ENCODE measurements around the gene LAMA1. TPM values are rescaled to one million over a fixed set of nuclear protein-coding genes. Genes with fewer than 3 reads are reported as not detected.

LAMA1 gene
- total RNA-seq, 2 experiments from 2014 or later: not detected

- Mint-ChIP-seq H3K9me3 (ENCODE audit: insufficient read depth) (no peaks in the 10 kb centered on the region), H3K27ac (no peak overlapping the region), H3K4me1 (ENCODE audit: low read depth) (no peaks in the 10 kb centered on the region), H3K27me3 (ENCODE audit: low read depth) (no peaks in the 10 kb centered on the region), H3K4me3 (no peak overlapping the region), H3K36me3 (ENCODE audit: low read depth) (no peaks in the 10 kb centered on the region)
- POLR2A ChIA-PET: no interaction called here
- DNase-seq: no peak
- ATAC-seq: no peak
- CTCF ChIA-PET: no interaction called here
These were observed 82.7 kb downstream of the LAMA1 start for GRCh38 chr18:7034924-7035323.

GRCh38 chr18:7032537-7032936, 85.1 kb downstream of the LAMA1 start:
- H3K4me3 Mint-ChIP-seq: no peak overlapping the region
- H3K27me3 Mint-ChIP-seq (ENCODE audit: low read depth): no peaks in the 10 kb centered on the region
- no peak overlapping the region for H3K27ac Mint-ChIP-seq
- DNase-seq (no peak), ATAC-seq (no peak)
- H3K36me3 Mint-ChIP-seq (ENCODE audit: low read depth): no peaks in the 10 kb centered on the region
- ChIA-PET POLR2A (no interaction called here), CTCF (no interaction called here)
- no peaks in the 10 kb centered on the region for H3K4me1 Mint-ChIP-seq (ENCODE audit: low read depth)
- no peaks in the 10 kb centered on the region for H3K9me3 Mint-ChIP-seq (ENCODE audit: insufficient read depth)

GRCh38 chr18:7028625-7029024, 89.0 kb downstream of the LAMA1 start:
- POLR2A ChIA-PET: no interaction called here
- DNase-seq: no peak
- H3K4me3 Mint-ChIP-seq: no peak overlapping the region
- no peaks in the 10 kb centered on the region for H3K27me3 Mint-ChIP-seq (ENCODE audit: low read depth)
- no peaks in the 10 kb centered on the region for H3K4me1 Mint-ChIP-seq (ENCODE audit: low read depth)
- H3K27ac Mint-ChIP-seq: no peak overlapping the region
- CTCF ChIA-PET: no interaction called here
- H3K36me3 Mint-ChIP-seq (ENCODE audit: low read depth): no peaks in the 10 kb centered on the region
- no peaks in the 10 kb centered on the region for H3K9me3 Mint-ChIP-seq (ENCODE audit: insufficient read depth)
- no peak for ATAC-seq

GRCh38 chr18:7025194-7025593, 92.4 kb downstream of the LAMA1 start:
- Mint-ChIP-seq H3K27ac (no peak overlapping the region), H3K27me3 (ENCODE audit: low read depth) (no peaks in the 10 kb centered on the region), H3K36me3 (ENCODE audit: low read depth) (no peaks in the 10 kb centered on the region), H3K4me1 (ENCODE audit: low read depth) (no peaks in the 10 kb centered on the region), H3K4me3 (no peak overlapping the region), H3K9me3 (ENCODE audit: insufficient read depth) (no peaks in the 10 kb centered on the region)
- POLR2A ChIA-PET: no interaction called here
- no peak for DNase-seq
- ATAC-seq: no peak
- CTCF ChIA-PET: no interaction called here

- Mint-ChIP-seq H3K4me1 (ENCODE audit: low read depth) (no peaks in the 10 kb centered on the region), H3K9me3 (ENCODE audit: insufficient read depth) (no peaks in the 10 kb centered on the region), H3K4me3 (no peak overlapping the region), H3K27me3 (ENCODE audit: low read depth) (no peaks in the 10 kb centered on the region), H3K27ac (no peak overlapping the region), H3K36me3 (ENCODE audit: low read depth) (no peaks in the 10 kb centered on the region)
- POLR2A ChIA-PET: no interaction called here
- CTCF ChIA-PET: no interaction called here
- DNase-seq (no peak), ATAC-seq (no peak)
These were observed 94.0 kb downstream of the LAMA1 start for GRCh38 chr18:7023581-7023980.

- no peak for ATAC-seq
- no peak overlapping the region for H3K4me3 Mint-ChIP-seq
- ChIA-PET POLR2A (no interaction called here), CTCF (interaction anchor here (0.7 kb wide), 1 partner anchor 179 kb away, joined by 3 read pairs; no protein-coding TSS in a partner anchor)
- no peaks in the 10 kb centered on the region for H3K27me3 Mint-ChIP-seq (ENCODE audit: low read depth)
- H3K4me1 Mint-ChIP-seq (ENCODE audit: low read depth): no peaks in the 10 kb centered on the region
- no peaks in the 10 kb centered on the region for H3K36me3 Mint-ChIP-seq (ENCODE audit: low read depth)
- H3K9me3 Mint-ChIP-seq (ENCODE audit: insufficient read depth): no peaks in the 10 kb centered on the region
- H3K27ac Mint-ChIP-seq: no peak overlapping the region
- DNase-seq: no peak
These were observed 94.5 kb downstream of the LAMA1 start for GRCh38 chr18:7023063-7023580.

GRCh38 chr18:7021994-7022840, 95.4 kb downstream of the LAMA1 start:
- DNase-seq (no peak), ATAC-seq (no peak)
- Mint-ChIP-seq H3K36me3 (ENCODE audit: low read depth) (no peaks in the 10 kb centered on the region), H3K27ac (no peak overlapping the region), H3K4me1 (ENCODE audit: low read depth) (no peaks in the 10 kb centered on the region), H3K4me3 (no peak overlapping the region), H3K27me3 (ENCODE audit: low read depth) (no peaks in the 10 kb centered on the region), H3K9me3 (ENCODE audit: insufficient read depth) (no peaks in the 10 kb centered on the region)
- ChIA-PET POLR2A (no interaction called here), CTCF (interaction anchor here (0.7 to 1.1 kb wide), 2 partner anchors 34 to 180 kb away, joined by 3 read pairs; no protein-coding TSS in a partner anchor)

GRCh38 chr18:7020995-7021777, 96.4 kb downstream of the LAMA1 start:
- no peak for ATAC-seq
- DNase-seq: no peak
- CTCF ChIA-PET: interaction anchor here (1.1 kb wide), 1 partner anchor 33 kb away, joined by 3 read pairs; no protein-coding TSS in a partner anchor
- H3K27ac Mint-ChIP-seq: no peak overlapping the region
- no peaks in the 10 kb centered on the region for H3K4me1 Mint-ChIP-seq (ENCODE audit: low read depth)
- no peak overlapping the region for H3K4me3 Mint-ChIP-seq
- POLR2A ChIA-PET: no interaction called here
- H3K27me3 Mint-ChIP-seq (ENCODE audit: low read depth): no peaks in the 10 kb centered on the region
- no peaks in the 10 kb centered on the region for H3K9me3 Mint-ChIP-seq (ENCODE audit: insufficient read depth)
- no peaks in the 10 kb centered on the region for H3K36me3 Mint-ChIP-seq (ENCODE audit: low read depth)

GRCh38 chr18:7017013-7017412, 100.6 kb downstream of the LAMA1 start:
- no peak for DNase-seq
- no peak overlapping the region for H3K4me3 Mint-ChIP-seq
- no peaks in the 10 kb centered on the region for H3K36me3 Mint-ChIP-seq (ENCODE audit: low read depth)
- no peak for ATAC-seq
- ChIA-PET POLR2A (no interaction called here), CTCF (no interaction called here)
- H3K27ac Mint-ChIP-seq: no peak overlapping the region
- H3K4me1 Mint-ChIP-seq (ENCODE audit: low read depth): no peaks in the 10 kb centered on the region
- no peaks in the 10 kb centered on the region for H3K9me3 Mint-ChIP-seq (ENCODE audit: insufficient read depth)
- no peaks in the 10 kb centered on the region for H3K27me3 Mint-ChIP-seq (ENCODE audit: low read depth)

- H3K36me3 Mint-ChIP-seq (ENCODE audit: low read depth): no peaks in the 10 kb centered on the region
These were observed 106.5 kb downstream of the LAMA1 start for GRCh38 chr18:7011142-7011541.

GRCh38 chr18:7004009-7004408, 113.6 kb downstream of the LAMA1 start:
- Mint-ChIP-seq H3K4me1 (ENCODE audit: low read depth) (no peaks in the 10 kb centered on the region), H3K36me3 (ENCODE audit: low read depth) (no peaks in the 10 kb centered on the region), H3K9me3 (ENCODE audit: insufficient read depth) (no peaks in the 10 kb centered on the region), H3K27ac (no peak overlapping the region), H3K27me3 (ENCODE audit: low read depth) (no peaks in the 10 kb centered on the region), H3K4me3 (no peak overlapping the region)
- no peak for ATAC-seq
- POLR2A ChIA-PET: no interaction called here
- CTCF ChIA-PET: no interaction called here
- DNase-seq: no peak

More at GRCh38 chr18:7011142-7011541, 106.5 kb downstream of the LAMA1 start:
- DNase-seq (no peak), ATAC-seq (no peak)
- Mint-ChIP-seq H3K4me1 (ENCODE audit: low read depth) (no peaks in the 10 kb centered on the region), H3K9me3 (ENCODE audit: insufficient read depth) (no peaks in the 10 kb centered on the region), H3K4me3 (no peak overlapping the region), H3K27me3 (ENCODE audit: low read depth) (no peaks in the 10 kb centered on the region), H3K27ac (no peak overlapping the region)
- ChIA-PET POLR2A (no interaction called here), CTCF (no interaction called here)

GRCh38 chr18:7002107-7002506, 115.5 kb downstream of the LAMA1 start:
- Mint-ChIP-seq H3K4me3 (no peak overlapping the region), H3K27me3 (ENCODE audit: low read depth) (no peaks in the 10 kb centered on the region), H3K9me3 (ENCODE audit: insufficient read depth) (no peaks in the 10 kb centered on the region), H3K27ac (no peak overlapping the region), H3K4me1 (ENCODE audit: low read depth) (no peaks in the 10 kb centered on the region), H3K36me3 (ENCODE audit: low read depth) (no peaks in the 10 kb centered on the region)
- ChIA-PET POLR2A (no interaction called here), CTCF (no interaction called here)
- ATAC-seq: no peak
- no peak for DNase-seq
